HG03432 (cell line): ENCODE data around the gene TFAP2E.

ENCODE experiments used
- ATAC-seq: cut with Tn5 transposase; IDR thresholded peaks from one replicate; pipeline ENCODE4 v1.9.1; 2021; ENCODE audit warnings: mild to moderate bottlenecking, moderate library complexity; ENCODE audit not compliant: unreplicated experiment

Gene TFAP2E

DNA sequence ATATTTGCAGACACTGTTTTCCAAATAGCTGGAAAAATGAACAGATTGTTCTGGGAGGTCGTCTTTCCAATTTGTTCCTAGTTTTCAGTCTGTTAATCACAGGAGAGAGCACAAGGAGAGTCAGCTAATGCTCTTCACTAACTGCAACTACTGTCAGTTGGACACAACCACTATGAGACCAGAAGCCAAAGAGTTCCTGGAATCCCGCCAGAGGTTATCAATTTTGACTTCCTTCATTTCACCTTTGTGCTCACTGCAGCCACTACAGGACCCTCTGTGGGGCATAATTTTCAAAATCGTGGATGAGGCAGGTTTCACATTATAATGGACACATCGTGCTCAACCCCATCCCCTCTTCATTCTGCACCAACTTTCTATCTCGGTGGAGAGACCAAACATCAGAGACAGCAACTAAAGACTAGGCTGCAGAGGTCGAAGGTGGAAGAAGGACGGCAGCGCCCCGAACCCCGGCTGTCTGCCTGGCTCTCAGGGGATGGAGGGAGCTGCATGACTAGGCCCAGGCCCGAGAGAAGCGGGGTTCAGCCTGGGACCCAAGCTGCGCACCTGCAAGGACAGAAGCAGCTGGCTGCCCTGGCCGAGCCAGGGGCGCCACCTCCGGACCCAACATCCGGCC, 16.5 kb upstream of the TFAP2E start:
- ATAC-seq = no peak

DNA sequence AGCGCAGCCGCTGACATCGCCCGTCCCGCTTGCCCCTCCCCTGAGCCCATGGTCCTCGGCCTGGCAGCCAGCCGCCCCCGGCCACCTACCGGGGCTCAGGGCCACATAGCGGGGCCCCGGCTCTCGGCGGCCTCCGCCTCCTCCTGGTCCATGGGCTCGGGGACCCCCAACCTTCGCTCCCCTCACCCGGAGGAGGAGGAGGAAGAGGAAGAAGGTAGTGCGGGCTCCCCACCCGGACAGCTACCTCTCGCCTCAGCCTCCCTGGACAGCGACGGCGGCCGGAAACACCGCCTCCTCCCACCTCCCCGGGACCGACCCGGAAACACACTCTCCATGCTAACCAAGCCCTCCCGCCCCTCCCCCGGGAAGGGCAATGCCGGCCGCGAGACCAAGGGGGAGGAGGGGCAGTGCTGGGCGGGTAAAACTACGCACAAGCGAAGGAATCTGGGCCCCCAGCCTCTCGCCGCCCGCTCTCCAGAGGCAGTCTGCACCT, 15.9 kb upstream of the TFAP2E start, which contains the start of gene KIAA0319L:
Gene KIAA0319L (minus strand): TSS at position 286 of the 493 bp plus-strand sequence. CDS start 2,912 bp downstream, outside the sequence.
- ATAC-seq = peak; percentile 84

DNA sequence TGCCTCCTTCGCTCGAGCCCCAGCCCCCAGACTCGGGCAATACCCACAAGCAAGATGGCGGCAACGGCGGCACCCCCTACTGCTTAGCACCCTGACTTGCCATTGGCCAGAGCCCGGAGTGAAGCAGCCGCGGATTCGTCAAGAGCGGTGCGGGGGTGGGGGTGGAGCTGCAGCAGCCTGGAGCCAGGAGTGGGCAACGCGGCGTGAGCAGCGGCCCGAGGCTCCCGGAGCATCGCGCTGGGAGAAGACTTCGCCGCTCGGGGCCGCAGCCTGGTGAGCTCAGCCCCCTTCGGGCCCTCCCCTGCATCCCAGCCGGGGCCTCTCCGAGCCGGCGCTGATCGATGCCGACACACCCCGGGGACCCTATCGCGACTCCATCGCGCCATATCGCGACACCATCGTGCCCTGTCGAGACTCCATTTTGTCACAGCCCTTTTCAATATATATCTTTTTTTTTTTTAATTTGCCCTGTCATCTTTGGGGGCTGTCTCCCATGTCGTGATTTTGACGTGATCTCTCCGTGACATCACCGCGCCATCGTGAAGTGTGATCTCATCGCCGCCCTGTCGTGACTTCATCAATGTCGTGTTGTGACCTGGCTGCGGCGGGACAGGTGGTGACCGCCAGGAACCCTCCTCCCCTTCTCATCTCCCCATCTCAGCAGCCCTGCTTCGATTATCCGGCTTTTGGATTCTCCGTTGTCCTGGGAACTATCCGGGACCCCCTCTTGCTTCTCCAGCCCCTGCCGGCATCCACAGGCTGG, 15.3 kb upstream of the TFAP2E start, which contains the start of gene NCDN:
Gene NCDN (plus strand): TSS at position 189 of the 763 bp plus-strand sequence. CDS start 392 bp downstream, at position 581.
- ATAC-seq = peak; percentile 84

- no peak for ATAC-seq
Observed at GRCh38 chr1:35558374-35559316, 14.5 kb upstream of the TFAP2E start.

- ATAC-seq = no peak
Observed at GRCh38 chr1:35559317-35559944, 13.7 kb upstream of the TFAP2E start.

DNA sequence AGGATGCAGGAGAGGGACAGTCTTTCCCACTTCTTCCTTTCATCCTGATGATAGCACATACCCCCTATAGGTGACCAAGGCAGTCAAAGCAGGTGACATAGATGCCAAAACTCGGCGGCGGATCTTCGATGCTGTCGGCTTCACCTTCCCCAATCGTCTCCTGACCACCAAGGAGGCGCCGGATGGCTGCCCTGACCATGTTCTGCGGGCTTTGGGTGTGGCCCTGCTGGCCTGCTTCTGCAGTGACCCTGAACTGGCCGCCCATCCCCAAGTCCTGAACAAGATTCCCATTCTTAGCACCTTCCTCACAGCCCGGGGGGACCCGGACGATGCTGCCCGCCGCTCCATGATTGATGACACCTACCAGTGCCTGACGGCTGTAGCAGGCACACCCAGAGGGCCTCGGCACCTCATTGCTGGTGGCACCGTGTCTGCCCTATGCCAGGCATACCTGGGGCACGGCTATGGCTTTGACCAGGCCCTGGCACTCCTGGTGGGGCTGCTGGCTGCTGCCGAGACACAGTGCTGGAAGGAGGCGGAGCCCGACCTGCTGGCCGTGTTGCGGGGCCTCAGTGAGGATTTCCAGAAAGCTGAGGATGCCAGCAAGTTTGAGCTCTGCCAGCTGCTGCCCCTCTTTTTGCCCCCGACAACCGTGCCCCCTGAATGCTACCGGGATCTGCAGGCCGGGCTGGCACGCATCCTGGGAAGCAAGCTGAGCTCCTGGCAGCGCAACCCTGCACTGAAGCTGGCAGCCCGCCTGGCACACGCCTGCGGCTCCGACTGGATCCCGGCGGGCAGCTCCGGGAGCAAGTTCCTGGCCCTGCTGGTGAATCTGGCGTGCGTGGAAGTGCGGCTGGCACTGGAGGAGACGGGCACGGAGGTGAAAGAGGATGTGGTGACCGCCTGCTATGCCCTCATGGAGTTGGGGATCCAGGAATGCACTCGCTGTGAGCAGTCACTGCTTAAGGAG, 12.6 kb upstream of the TFAP2E start:
- ATAC-seq = no peak

- no peak for ATAC-seq
Observed at GRCh38 chr1:35561297-35561971, 11.7 kb upstream of the TFAP2E start.

DNA sequence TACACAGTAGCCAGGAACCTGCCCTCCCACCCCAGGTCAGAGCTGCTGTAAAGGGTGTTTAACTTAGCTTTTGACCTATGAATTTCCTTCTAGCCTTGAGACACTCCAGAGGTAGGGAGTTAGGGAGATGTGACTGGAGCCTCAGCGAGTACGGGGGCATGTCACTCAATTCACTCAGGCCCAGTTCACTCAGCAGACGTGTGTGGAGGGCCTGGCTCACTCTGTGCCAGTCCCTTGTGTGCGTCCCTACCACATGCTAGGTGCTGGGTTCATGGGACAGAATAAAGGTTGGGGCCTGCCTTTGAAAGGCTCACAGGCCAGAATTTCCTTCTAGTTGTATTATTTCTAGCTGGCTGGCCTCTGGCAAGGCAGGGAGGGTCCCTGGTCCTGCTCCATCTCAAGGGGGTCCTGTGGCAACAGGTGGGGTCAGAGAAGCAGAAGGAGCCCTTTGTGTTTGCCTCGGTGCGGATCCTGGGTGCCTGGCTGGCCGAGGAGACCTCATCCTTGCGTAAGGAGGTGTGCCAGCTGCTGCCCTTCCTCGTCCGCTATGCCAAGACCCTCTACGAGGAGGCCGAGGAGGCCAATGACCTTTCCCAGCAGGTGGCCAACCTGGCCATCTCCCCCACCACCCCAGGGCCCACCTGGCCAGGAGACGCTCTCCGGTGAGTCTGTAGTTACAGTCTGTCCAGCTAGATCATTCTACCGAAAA, 11.0 kb upstream of the TFAP2E start:
- no peak for ATAC-seq

- no peak for ATAC-seq
Observed at GRCh38 chr1:35563166-35563565, 9.9 kb upstream of the TFAP2E start.

DNA sequence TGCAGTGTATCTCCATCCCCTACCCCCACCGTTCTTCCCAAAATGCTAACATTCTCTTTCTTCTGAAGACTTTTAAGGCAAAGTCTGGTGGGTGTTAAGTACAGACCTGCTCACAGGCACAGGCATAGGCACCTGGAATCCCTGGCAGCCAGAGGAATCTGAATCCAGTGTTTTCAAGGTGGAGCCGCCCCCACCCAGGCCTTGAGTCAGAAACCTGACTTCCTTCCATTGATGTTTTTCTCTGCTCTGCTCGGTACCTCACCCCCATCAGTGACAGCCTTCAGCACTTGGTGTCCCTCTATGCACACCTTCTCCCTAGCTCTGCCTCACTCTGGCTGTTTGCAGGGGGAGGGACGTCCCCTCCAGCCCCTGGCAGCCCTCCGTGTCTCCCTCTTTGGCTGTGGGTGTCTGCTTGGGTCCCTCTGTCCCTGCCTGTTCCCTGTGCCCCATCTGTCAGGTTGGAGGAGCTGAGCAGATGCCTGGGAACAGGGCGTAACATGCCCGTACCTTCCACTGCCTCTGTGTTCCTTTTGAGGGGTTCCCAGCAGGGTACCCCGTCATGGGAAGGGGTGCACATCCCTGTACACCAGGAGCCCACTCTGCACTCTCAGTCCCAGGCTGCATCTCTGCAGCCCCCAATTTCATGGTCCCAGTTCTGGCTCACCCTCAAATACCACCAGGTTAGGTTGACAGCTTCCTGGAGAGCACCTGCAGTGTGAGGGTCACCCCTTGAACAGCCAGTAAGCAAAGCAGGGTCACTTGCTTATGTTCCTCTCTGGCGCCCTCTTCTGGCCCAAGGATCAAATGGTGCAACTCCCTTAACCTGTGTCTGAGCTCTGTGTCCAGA, 8.9 kb upstream of the TFAP2E start:
- ATAC-seq = no peak

DNA sequence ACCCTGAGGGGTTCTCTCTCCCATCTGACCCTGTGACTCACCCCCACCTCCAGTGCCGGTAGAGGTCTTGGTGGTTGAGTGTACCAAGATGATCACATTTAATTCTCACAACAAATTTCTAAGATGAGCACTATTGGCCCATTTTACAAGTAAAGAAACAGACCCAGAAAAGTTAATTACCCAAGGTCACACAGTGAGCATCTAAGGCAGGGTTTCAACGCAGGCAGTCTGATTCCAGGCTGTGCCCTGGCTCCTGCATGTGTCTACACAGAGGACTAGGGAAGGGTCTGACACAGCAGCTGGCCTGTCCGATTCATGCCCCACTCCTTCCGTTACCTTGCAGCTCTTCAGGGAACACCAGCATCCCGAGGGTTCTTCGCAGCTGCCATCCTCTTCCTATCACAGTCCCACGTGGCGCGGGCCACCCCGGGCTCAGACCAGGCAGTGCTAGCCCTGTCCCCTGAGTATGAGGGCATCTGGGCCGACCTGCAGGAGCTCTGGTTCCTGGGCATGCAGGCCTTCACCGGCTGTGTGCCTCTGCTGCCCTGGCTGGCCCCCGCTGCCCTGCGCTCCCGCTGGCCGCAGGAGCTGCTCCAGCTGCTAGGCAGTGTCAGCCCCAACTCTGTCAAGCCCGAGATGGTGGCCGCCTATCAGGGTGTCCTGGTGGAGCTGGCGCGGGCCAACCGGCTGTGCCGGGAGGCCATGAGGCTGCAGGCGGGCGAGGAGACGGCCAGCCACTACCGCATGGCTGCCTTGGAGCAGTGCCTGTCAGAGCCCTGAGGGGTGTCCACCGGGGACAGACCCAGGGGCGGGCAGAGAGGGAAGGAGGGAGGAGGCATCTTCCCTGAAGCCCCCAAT, 8.0 kb upstream of the TFAP2E start:
- no peak for ATAC-seq

- ATAC-seq = no peak
Observed at GRCh38 chr1:35565742-35566133, 7.4 kb upstream of the TFAP2E start.

DNA sequence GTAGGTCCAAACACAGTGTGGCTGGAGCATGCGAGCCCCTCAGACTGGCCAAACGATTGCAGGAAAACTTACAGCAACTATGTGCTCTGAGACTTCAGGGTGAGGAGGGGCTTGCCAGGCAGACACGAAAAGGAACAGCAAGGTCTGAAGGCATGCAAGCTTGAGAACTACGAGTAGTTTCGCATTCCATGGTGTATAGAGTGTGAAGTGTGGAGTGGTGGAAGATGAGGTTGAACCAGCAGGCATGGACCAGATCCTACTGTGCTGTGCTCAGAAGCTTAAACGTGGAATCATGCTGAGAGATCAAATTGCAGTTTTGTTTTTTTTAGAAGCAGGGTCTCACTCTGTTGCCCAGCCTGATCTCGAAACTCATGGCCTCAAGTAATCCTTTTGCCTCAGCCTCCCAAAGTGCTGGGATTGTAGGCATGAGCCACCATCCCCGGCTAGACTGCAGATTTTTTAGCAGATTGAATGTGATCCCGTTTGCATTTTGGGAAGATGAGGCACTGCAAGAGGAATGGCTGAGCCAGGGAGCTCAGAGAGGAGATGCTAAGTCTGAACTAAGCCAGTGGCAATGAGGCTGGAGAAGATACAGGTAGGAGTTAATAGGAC, 5.1 kb upstream of the TFAP2E start:
- ATAC-seq = no peak

GRCh38 chr1:35568975-35569395, 4.1 kb upstream of the TFAP2E start:
- no peak for ATAC-seq

GRCh38 chr1:35569936-35570335, 3.2 kb upstream of the TFAP2E start:
- ATAC-seq = no peak

DNA sequence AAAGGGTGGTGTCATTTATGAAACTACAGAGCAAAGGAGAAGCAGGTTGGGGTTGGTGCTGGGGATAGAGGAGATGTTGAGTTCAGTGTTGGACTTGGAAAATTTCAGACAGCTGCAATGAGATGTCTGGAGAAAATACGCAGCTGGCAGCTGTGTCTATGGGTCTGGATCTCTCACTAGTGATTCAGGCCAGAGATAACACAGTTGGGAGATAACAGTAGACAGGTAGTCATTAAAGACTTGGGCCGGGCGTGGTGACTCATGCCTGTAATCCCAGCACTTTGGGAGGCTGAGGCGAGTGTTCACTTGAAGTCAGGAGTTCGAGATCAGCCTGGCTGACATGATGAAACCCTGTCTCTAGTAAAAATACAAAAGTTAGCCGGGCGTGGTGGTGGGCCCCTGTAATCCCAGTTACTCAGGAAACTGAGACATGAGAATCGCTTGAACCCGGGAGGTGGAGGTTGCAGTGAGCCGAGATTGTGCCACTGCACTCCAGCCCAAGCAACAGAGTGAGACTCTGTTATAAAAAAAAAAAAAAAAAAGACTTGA, 2.5 kb upstream of the TFAP2E start:
- ATAC-seq = no peak
